ENCODE results near the gene ACOX1. TPM values are rescaled to one million over a fixed set of nuclear protein-coding genes. Genes with fewer than 3 reads are reported as not detected.

Gene ACOX1
- total RNA-seq, 1 experiment from 2014 or later: 50.2 TPM

DNA sequence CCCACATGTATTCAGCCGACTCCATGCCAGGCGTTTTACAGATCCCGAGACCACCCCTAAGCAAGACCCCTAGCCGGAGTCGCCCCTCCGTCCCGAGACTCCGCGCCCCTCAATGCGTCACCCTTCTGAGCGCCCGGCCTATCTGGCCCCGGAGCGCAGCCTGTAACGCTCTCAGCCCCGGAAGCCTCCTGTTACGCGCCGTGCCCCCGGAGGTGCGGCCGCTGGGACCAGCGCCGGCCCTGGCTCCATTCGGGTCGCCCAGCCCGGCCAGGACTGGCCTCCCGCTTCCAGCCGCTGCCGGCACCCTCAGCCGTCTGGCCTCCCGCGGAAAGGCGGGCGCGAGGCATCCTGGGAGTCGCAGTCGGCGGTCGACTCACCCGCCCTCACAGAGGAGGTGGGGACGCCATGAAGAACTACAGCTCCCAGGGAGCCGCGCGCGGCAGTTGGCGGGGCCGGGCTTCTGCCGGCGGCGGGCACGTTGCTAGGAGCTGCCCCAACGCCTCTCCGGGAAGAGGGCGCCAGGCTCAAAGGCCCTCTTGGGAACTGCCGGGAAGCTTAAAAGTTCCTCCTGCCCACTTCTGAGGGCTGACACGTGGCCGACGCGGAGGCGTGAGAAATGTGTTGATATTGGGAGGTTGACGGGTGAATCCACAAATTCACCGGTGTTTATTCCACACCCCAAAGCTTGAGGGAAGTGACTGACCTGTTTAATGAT, 38.1 kb downstream of the ACOX1 start, which contains the start of gene FBF1 (continued):
- TF ChIP-seq RAD21 (IDR thresholded peaks at IDR 0.05; ENCODE audit: low read depth) (no peak), ZFX (IDR thresholded peaks at IDR 0.05) (peak; percentile 92; the same call in 1 of the 2 replicates), EZH2phosphoT487 (IDR thresholded peaks at IDR 0.05; ENCODE audit: borderline replicate concordance) (no peak)

DNA sequence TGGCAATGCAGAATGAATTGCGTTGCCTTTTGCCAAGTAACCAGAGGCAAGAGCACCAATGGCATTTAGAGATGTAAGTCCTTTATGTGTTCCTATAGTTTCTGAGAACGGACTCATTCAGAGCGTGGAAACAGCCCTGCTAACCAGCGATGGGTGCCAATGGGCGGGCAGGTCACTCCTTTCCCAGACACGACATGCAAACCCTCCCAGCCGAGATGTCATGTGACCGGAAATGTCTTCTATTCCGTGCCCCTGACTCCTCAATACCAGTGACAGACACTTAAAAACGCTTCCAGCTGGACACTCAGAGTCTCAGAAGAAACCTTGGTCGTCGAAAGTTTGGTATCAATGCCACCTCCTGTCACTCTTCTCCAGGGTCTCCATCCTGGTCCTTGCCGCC, 41.3 kb downstream of the ACOX1 start:
- CTCF ChIA-PET: no interaction called here
- H3K27me3 ChIP-seq (ENCODE audit: insufficient read depth, low read length): no peaks in the 10 kb centered on the region

More for the DNA sequence above, 41.3 kb downstream of the ACOX1 start:
- no peak for DNase-seq (ENCODE audit: low read depth, low spot score)
- Histone ChIP-seq H3K9me3 (ENCODE audit: control insufficient read depth in 1 of 2, insufficient read depth in 1 of 2, low read depth in 1 of 2, low read length in 2 of 2) (no peaks in the 10 kb centered on the region), H4K20me1 (ENCODE audit: insufficient read depth) (no peaks in the 10 kb centered on the region), H3K4me2 (ENCODE audit: low read length) (no peak overlapping the region), H3K9me2 (ENCODE audit: insufficient read depth) (no peaks in the 10 kb centered on the region), H3K79me2 (ENCODE audit: insufficient read depth, low read length) (no peaks in the 10 kb centered on the region), H3K4me1 (ENCODE audit: control insufficient read depth in 1 of 2, insufficient read depth in 2 of 2, low read length in 2 of 2) (peaks cover 10 to 17% of the 10 kb centered on the region in 2 experiments), H3K9ac (ENCODE audit: low read length) (no peak overlapping the region), H3K4me3 (replicated peaks in 1 of 2; ENCODE audit: low read depth in 1 of 2, low read length in 2 of 2) (no peak overlapping the region), H3K36me3 (ENCODE audit: control insufficient read depth in 1 of 2, insufficient read depth in 2 of 2, low read length in 2 of 2) (no peaks in the 10 kb centered on the region), H3K27ac (ENCODE audit: low read depth, low read length) (no peak overlapping the region), H2AFZ (ENCODE audit: low read depth, low read length, poor library complexity, severe bottlenecking) (no peak overlapping the region)
- ChIA-PET POLR2A (no interaction called here), RAD21 (ENCODE audit: low non-redundant PET in 1 of 2, low total read pairs in 2 of 2, uncharacterized antibody in 2 of 2, unreplicated experiment in 2 of 2) (no interaction called here)
- intact Hi-C loops (cut with micrococcal nuclease): no loop called here
- TF ChIP-seq YY1 (IDR thresholded peaks at IDR 0.05; ENCODE audit: extremely low read depth, insufficient replicate concordance, low read depth, low read length) (no peak), ELF1 (IDR thresholded peaks at IDR 0.05; ENCODE audit: borderline replicate concordance, low read depth) (no peak), POLR2AphosphoS5 (IDR thresholded peaks at IDR 0.05; ENCODE audit: low read depth, low read length) (no peak), SP1 (IDR thresholded peaks at IDR 0.05; ENCODE audit: low read depth) (no peak), EZH2 (IDR thresholded peaks at IDR 0.05) (no peak), ZFX (IDR thresholded peaks at IDR 0.05) (no peak), CEBPB (IDR thresholded peaks at IDR 0.05; ENCODE audit: low read depth) (no peak), FOSL1 (IDR thresholded peaks at IDR 0.05; ENCODE audit: low read depth) (no peak), POLR2A (IDR thresholded peaks at IDR 0.05; ENCODE audit: borderline replicate concordance, extremely low read depth, insufficient read depth, insufficient read length) (no peak), EGR1 (IDR thresholded peaks at IDR 0.05; ENCODE audit: low read depth) (no peak), SRF (IDR thresholded peaks at IDR 0.05; ENCODE audit: low read depth) (no peak), RAD21 (IDR thresholded peaks at IDR 0.05; ENCODE audit: low read depth) (no peak), JUND (IDR thresholded peaks at IDR 0.05) (no peak), SIN3A (IDR thresholded peaks at IDR 0.05; ENCODE audit: low read depth) (no peak)
- TF ChIP-seq, protein P1, sequence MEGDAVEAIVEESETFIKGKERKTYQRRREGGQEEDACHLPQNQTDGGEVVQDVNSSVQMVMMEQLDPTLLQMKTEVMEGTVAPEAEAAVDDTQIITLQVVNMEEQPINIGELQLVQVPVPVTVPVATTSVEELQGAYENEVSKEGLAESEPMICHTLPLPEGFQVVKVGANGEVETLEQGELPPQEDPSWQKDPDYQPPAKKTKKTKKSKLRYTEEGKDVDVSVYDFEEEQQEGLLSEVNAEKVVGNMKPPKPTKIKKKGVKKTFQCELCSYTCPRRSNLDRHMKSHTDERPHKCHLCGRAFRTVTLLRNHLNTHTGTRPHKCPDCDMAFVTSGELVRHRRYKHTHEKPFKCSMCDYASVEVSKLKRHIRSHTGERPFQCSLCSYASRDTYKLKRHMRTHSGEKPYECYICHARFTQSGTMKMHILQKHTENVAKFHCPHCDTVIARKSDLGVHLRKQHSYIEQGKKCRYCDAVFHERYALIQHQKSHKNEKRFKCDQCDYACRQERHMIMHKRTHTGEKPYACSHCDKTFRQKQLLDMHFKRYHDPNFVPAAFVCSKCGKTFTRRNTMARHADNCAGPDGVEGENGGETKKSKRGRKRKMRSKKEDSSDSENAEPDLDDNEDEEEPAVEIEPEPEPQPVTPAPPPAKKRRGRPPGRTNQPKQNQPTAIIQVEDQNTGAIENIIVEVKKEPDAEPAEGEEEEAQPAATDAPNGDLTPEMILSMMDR (IDR thresholded peaks at IDR 0.05 in 2 of 3, conservative IDR thresholded peaks at IDR 0.05 in 1 of 3; ENCODE audit: borderline replicate concordance in 1 of 3, insufficient read depth in 1 of 3, low read depth in 2 of 3, low read length in 2 of 3): no peak
- TF ChIP-seq, protein P2, sequence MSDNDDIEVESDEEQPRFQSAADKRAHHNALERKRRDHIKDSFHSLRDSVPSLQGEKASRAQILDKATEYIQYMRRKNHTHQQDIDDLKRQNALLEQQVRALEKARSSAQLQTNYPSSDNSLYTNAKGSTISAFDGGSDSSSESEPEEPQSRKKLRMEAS (IDR thresholded peaks at IDR 0.05): no peak
- TF ChIP-seq, protein P3, sequence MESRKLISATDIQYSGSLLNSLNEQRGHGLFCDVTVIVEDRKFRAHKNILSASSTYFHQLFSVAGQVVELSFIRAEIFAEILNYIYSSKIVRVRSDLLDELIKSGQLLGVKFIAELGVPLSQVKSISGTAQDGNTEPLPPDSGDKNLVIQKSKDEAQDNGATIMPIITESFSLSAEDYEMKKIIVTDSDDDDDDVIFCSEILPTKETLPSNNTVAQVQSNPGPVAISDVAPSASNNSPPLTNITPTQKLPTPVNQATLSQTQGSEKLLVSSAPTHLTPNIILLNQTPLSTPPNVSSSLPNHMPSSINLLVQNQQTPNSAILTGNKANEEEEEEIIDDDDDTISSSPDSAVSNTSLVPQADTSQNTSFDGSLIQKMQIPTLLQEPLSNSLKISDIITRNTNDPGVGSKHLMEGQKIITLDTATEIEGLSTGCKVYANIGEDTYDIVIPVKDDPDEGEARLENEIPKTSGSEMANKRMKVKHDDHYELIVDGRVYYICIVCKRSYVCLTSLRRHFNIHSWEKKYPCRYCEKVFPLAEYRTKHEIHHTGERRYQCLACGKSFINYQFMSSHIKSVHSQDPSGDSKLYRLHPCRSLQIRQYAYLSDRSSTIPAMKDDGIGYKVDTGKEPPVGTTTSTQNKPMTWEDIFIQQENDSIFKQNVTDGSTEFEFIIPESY (IDR thresholded peaks at IDR 0.05; ENCODE audit: extremely low read depth, insufficient replicate concordance, low read length): no peak
- TF ChIP-seq, protein P4, sequence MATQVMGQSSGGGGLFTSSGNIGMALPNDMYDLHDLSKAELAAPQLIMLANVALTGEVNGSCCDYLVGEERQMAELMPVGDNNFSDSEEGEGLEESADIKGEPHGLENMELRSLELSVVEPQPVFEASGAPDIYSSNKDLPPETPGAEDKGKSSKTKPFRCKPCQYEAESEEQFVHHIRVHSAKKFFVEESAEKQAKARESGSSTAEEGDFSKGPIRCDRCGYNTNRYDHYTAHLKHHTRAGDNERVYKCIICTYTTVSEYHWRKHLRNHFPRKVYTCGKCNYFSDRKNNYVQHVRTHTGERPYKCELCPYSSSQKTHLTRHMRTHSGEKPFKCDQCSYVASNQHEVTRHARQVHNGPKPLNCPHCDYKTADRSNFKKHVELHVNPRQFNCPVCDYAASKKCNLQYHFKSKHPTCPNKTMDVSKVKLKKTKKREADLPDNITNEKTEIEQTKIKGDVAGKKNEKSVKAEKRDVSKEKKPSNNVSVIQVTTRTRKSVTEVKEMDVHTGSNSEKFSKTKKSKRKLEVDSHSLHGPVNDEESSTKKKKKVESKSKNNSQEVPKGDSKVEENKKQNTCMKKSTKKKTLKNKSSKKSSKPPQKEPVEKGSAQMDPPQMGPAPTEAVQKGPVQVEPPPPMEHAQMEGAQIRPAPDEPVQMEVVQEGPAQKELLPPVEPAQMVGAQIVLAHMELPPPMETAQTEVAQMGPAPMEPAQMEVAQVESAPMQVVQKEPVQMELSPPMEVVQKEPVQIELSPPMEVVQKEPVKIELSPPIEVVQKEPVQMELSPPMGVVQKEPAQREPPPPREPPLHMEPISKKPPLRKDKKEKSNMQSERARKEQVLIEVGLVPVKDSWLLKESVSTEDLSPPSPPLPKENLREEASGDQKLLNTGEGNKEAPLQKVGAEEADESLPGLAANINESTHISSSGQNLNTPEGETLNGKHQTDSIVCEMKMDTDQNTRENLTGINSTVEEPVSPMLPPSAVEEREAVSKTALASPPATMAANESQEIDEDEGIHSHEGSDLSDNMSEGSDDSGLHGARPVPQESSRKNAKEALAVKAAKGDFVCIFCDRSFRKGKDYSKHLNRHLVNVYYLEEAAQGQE (IDR thresholded peaks at IDR 0.05; ENCODE audit: low read depth): no peak
- ATAC-seq: no peak
- no TSS peak for BruUV-seq (replicated peaks)

All from HCT116 (cell line).